GM18517 (cell line): ENCODE data around the gene SLC2A13.
A peak's percentile ranks its signal among the peaks of the same experiment; 100 is the strongest.
"Not testable (repeated sequence)": the region's sequence is repeated elsewhere in the genome, so short reads cannot be mapped to it uniquely, and the experiment has no call there.

Experiments
- ATAC-seq: cut with Tn5 transposase; IDR thresholded peaks from one replicate; pipeline ENCODE4 v1.9.1; 2021; ENCODE audit warnings: mild to moderate bottlenecking, moderate library complexity; ENCODE audit not compliant: unreplicated experiment

Gene SLC2A13

GRCh38 chr12:40106202-40106533 lies 287 bp upstream of the SLC2A13 start:
- ATAC-seq = no peak

GRCh38 chr12:40105265-40105514 lies 691 bp downstream of the SLC2A13 start:
- peak; percentile 43 for ATAC-seq

- no peak for ATAC-seq
These were observed 1.2 kb downstream of the SLC2A13 start for GRCh38 chr12:40104461-40105264.

GRCh38 chr12:40103043-40103442 lies 2.8 kb downstream of the SLC2A13 start:
- no peak for ATAC-seq

GRCh38 chr12:40101747-40102146 lies 4.1 kb downstream of the SLC2A13 start:
- ATAC-seq = no peak

GRCh38 chr12:40099423-40099853 lies 6.4 kb downstream of the SLC2A13 start:
- ATAC-seq = no peak

- no peak for ATAC-seq
These were observed 7.3 kb downstream of the SLC2A13 start for GRCh38 chr12:40098406-40099145.

GRCh38 chr12:40093512-40093911 lies 12.4 kb downstream of the SLC2A13 start:
- no peak for ATAC-seq

- no peak for ATAC-seq
These were observed 19.4 kb downstream of the SLC2A13 start for GRCh38 chr12:40086471-40086870.

GRCh38 chr12:40078266-40078665 lies 27.6 kb downstream of the SLC2A13 start:
- ATAC-seq = no peak

- no peak for ATAC-seq
These were observed 30.4 kb downstream of the SLC2A13 start for GRCh38 chr12:40075458-40075857.

- no peak for ATAC-seq
These were observed 37.5 kb downstream of the SLC2A13 start for GRCh38 chr12:40068416-40068815.

GRCh38 chr12:40065636-40066035 lies 40.2 kb downstream of the SLC2A13 start:
- ATAC-seq = no peak

GRCh38 chr12:40063414-40063813 lies 42.5 kb downstream of the SLC2A13 start:
- ATAC-seq = no peak

- no peak for ATAC-seq
These were observed 47.1 kb downstream of the SLC2A13 start for GRCh38 chr12:40058721-40059190.

- ATAC-seq = no peak
These were observed 49.5 kb downstream of the SLC2A13 start for GRCh38 chr12:40056373-40056772.

GRCh38 chr12:40055776-40056175 lies 50.1 kb downstream of the SLC2A13 start:
- ATAC-seq = no peak

- ATAC-seq = no peak
These were observed 50.7 kb downstream of the SLC2A13 start for GRCh38 chr12:40055228-40055579.

GRCh38 chr12:40054555-40055227 lies 51.2 kb downstream of the SLC2A13 start:
- ATAC-seq = no peak

GRCh38 chr12:40049268-40049667 lies 56.6 kb downstream of the SLC2A13 start:
- ATAC-seq = no peak

GRCh38 chr12:40047002-40047401 lies 58.9 kb downstream of the SLC2A13 start:
- not testable (repeated sequence) for ATAC-seq

GRCh38 chr12:40045656-40046055 lies 60.2 kb downstream of the SLC2A13 start:
- ATAC-seq = no peak
